Endothelial cell of umbilical vein (primary cell): Measurements from ENCODE around the gene PROCA1. TPM values are rescaled to one million over a fixed set of nuclear protein-coding genes. Genes with fewer than 3 reads are reported as not detected.

Experiments used
- BruUV-seq: library from RNA; stranded (reverse); fragments of 400-500 nt; replicated peaks from 2 replicates; lab custom pipeline; 2021; lab: Mats Ljungman, UMichigan
- CTCF ChIA-PET: fragments of 300-600, 350-600 bp; sonication (Branson Sonifier 250); formaldehyde crosslinking; loops from one replicate; lab custom pipeline; 2021; ENCODE audit warnings: antibody characterized with exemption, inconsistent platforms; lab: Charles Lee
- POLR2A ChIA-PET: fragments of 300-600, 350-600 bp; sonication (Branson Sonifier 250); formaldehyde crosslinking; loops from one replicate; lab custom pipeline; 2021; ENCODE audit warnings: antibody characterized with exemption, inconsistent platforms; lab: Charles Lee
- DNase-seq: peaks from one replicate; pipeline ENCODE4 v3.0.0-alpha.2; 2011; ENCODE audit warnings: low read depth, low spot score
- FAIRE-seq: peaks from 2 replicates; lab custom pipeline; 2011; peaks lifted over from hg19 to GRCh38; lab: Jason Lieb, UNC
- H2AFZ ChIP-seq: 2 replicates; pipeline ENCODE4 v1.6.0; 2012; ENCODE audit warnings: low read depth, low read length, control low read depth, inconsistent platforms
- H3K27ac ChIP-seq: 2 replicates; pipeline ENCODE4 v1.5.1; 2011; ENCODE audit warnings: low read depth, mild to moderate bottlenecking, control low read depth, low read length, moderate library complexity; ENCODE audit not compliant: insufficient read depth
- H3K27me3 ChIP-seq, 2 experiments: 2 replicates each; pipeline versions ENCODE4 v1.6.0 to v1.6.1; 2011; ENCODE audit warnings: low read length in 2 of 2, mixed read lengths in 1 of 2; ENCODE audit not compliant: control insufficient read depth in 2 of 2, insufficient read depth in 2 of 2
- H3K36me3 ChIP-seq, 2 experiments: 2 replicates in 1 of 2; 3 replicates in 1 of 2; pipeline ENCODE4 v1.5.1; 2011; ENCODE audit warnings: low read length in 2 of 2, mild to moderate bottlenecking in 1 of 2, moderate library complexity in 1 of 2; ENCODE audit not compliant: control insufficient read depth in 2 of 2, insufficient read depth in 2 of 2; ENCODE audit errors: extremely low read depth in 1 of 2
- H3K4me1 ChIP-seq: 3 replicates; pipeline ENCODE4 v1.5.1; 2011; ENCODE audit warnings: mild to moderate bottlenecking, low read length; ENCODE audit not compliant: control insufficient read depth, insufficient read depth; ENCODE audit errors: extremely low read depth
- H3K4me2 ChIP-seq: 2 replicates; pipeline ENCODE4 v1.6.1; 2011; ENCODE audit warnings: low read length, control low read depth, mixed read lengths; ENCODE audit not compliant: insufficient read depth
- H3K4me3 ChIP-seq, 3 experiments: fragments of 200-600 bp in 1 of 3; sonication (generic), shearing (Covaris generic) in 1 of 3; replicated peaks in 1 of 3; 2 replicates each; pipeline ENCODE4 v1.5.1; 2011 to 2016; ENCODE audit warnings: control low read depth in 3 of 3, low read length in 3 of 3, mild to moderate bottlenecking in 2 of 3, inconsistent platforms in 1 of 3, low read depth in 1 of 3, moderate library complexity in 1 of 3; ENCODE audit not compliant: insufficient read depth in 1 of 3
- H3K79me2 ChIP-seq: 2 replicates; pipeline ENCODE4 v1.6.0; 2012; ENCODE audit warnings: low read length, inconsistent platforms; ENCODE audit not compliant: control insufficient read depth, insufficient read depth
- H3K9ac ChIP-seq: replicated peaks from 2 replicates; pipeline ENCODE3; 2011; ENCODE audit warnings: low read length, control low read depth; ENCODE audit not compliant: insufficient read depth; ENCODE audit errors: extremely low read depth
- H3K9me1 ChIP-seq: replicated peaks from 3 replicates; pipeline ENCODE4 v1.6.0; 2011; ENCODE audit warnings: mild to moderate bottlenecking, low read length; ENCODE audit not compliant: control insufficient read depth, insufficient read depth; ENCODE audit errors: extremely low read depth
- H3K9me3 ChIP-seq: replicated peaks from 2 replicates; pipeline ENCODE4 v1.5.1; 2012; ENCODE audit warnings: low read length, inconsistent platforms; ENCODE audit not compliant: control insufficient read depth, insufficient read depth
- H4K20me1 ChIP-seq: replicated peaks from 2 replicates; pipeline ENCODE3; 2011; ENCODE audit warnings: mild to moderate bottlenecking, low read length; ENCODE audit not compliant: control insufficient read depth, insufficient read depth; ENCODE audit errors: extremely low read depth
- EZH2 ChIP-seq: IDR thresholded peaks from 2 replicates; pipeline ENCODE4 v1.6.1; 2012; ENCODE audit warnings: borderline replicate concordance, low read depth, mild to moderate bottlenecking, moderate library complexity, low read length, inconsistent platforms; ENCODE audit not compliant: severe bottlenecking
- FOS ChIP-seq: IDR thresholded peaks from 2 replicates; pipeline ENCODE4 v1.6.1; 2011; ENCODE audit warnings: mild to moderate bottlenecking, low read length, moderate library complexity, borderline replicate concordance; ENCODE audit not compliant: insufficient read depth
- GATA2 ChIP-seq: IDR thresholded peaks from 2 replicates; pipeline ENCODE4 v1.7.0; 2011; ENCODE audit warnings: low read depth, mild to moderate bottlenecking, moderate library complexity, mixed read lengths, low read length; ENCODE audit not compliant: insufficient read length, insufficient read depth
- JUN ChIP-seq: IDR thresholded peaks from 2 replicates; pipeline ENCODE4 v1.6.1; 2011; ENCODE audit warnings: borderline replicate concordance, low read depth; ENCODE audit not compliant: insufficient read length, insufficient read depth
- MYC ChIP-seq: IDR thresholded peaks from one replicate; pipeline ENCODE4 v1.6.1; 2011; ENCODE audit warnings: mild to moderate bottlenecking, low read depth, low read length
- POLR2A ChIP-seq: IDR thresholded peaks from 2 replicates; pipeline ENCODE4 v1.6.1; 2012; ENCODE audit warnings: low read depth, mild to moderate bottlenecking, control low read depth, low read length
- POLR2AphosphoS5 ChIP-seq: IDR thresholded peaks from 2 replicates; pipeline ENCODE4 v1.6.1; 2012; ENCODE audit warnings: low read depth, mild to moderate bottlenecking, control low read depth, low read length, moderate library complexity; ENCODE audit not compliant: insufficient read depth
- dilution Hi-C: fragments of 300-500 bp; cut with MboI; formaldehyde crosslinking; loops from one replicate; pipeline ENCODE4 v1.15.0; 2019; ENCODE audit warnings: low sequenced_read_pairs; ENCODE audit not compliant: extremely low pct_ligation_motif_present
- intact Hi-C: fragments of 100-400 bp; cut with micrococcal nuclease; formaldehyde crosslinking; loops from one replicate; pipeline ENCODE4 v1.10.0; 2022
- polyA plus RNA-seq, 4 experiments: library from polyadenylated mRNA; depleted of rRNA in 3 of 4; stranded (reverse) in 3 of 4; unstranded in 1 of 4; fragments of >200 nt; gene quantifications; 2 replicates each; pipeline versions ENCODE4 v1.2.1 to v1.2.3, GENCODE V29; 2011 to 2012; ENCODE audit warnings: missing spikeins in 1 of 4
- total RNA-seq: library from RNA; stranded (reverse); gene quantifications from 2 replicates; pipeline ENCODE4 v1.2.3, GENCODE V29; 2021
- TF ChIP-seq, protein P1 (sequence below): IDR thresholded peaks from 2 replicates; pipeline ENCODE4 v1.6.1; 2011; ENCODE audit not compliant: insufficient read depth, insufficient read length
- TF ChIP-seq, protein P2 (sequence below), 2 donors: IDR thresholded peaks; 1 replicate in 1 of 2; 2 replicates in 1 of 2; pipeline ENCODE4 v1.5.1; 2011; ENCODE audit warnings: low read length in 2 of 2, mild to moderate bottlenecking in 2 of 2, moderate library complexity in 2 of 2, control low read depth in 1 of 2, inconsistent platforms in 1 of 2, low read depth in 1 of 2; ENCODE audit not compliant: insufficient read depth in 1 of 2; ENCODE audit errors: extremely low read depth in 1 of 2

Gene PROCA1
- total and polyA plus RNA-seq, 2 donors (not counting 3 experiments of a cell fraction or from before 2014, with no cell fraction given) = 2.0 to 2.1 TPM

DNA sequence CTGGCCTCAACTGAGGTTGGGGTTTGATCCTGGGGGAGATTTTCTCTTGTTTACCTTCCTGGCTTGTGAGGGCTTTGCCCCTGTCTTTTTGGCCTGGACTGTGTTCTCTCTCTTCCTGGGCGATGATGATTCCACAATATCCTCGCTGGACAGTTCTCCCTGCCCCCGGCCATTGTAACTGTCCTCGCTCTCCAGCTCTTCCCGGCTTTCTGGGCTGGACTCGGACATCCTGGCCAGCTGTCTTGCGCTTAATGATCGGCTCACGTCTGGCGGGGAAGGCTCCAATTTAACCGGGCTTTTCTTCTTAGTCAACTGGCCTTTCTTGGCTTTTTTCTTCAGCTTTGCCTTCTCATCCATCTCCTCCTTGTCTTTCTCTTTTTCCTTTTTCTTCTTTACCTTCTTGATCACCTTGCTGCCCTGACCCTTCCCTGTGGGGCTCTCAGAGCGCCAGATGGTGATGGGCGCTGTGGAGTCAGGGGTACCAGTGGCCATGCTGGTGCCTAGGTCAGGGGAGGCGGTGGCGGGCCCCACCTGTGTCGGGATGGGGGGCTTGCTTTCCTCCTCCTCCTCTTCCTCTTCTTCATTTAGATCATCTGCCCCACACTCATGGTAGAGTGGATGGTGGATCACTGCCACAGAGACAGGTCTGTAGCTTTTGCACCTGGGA, 8.0 kb downstream of the PROCA1 start:
- CTCF ChIA-PET = interaction anchor here (1.9 kb wide), 1 partner anchor 57 kb away, joined by 6 read pairs; no protein-coding TSS in a partner anchor
- dilution Hi-C loops = no loop called here

More for the DNA sequence above, 8.0 kb downstream of the PROCA1 start:
- Histone ChIP-seq H4K20me1 (no peaks in the 10 kb centered on the region), H3K4me1 (no peaks in the 10 kb centered on the region), H3K36me3 (peaks cover 15 to 54% of the 10 kb centered on the region in 2 experiments), H3K4me2 (no peak overlapping the region), H3K79me2 (no peaks in the 10 kb centered on the region), H2AFZ (no peak overlapping the region), H3K9ac (no peak overlapping the region), H3K27ac (no peak overlapping the region), H3K9me1 (no peaks in the 10 kb centered on the region), H3K9me3 (no peaks in the 10 kb centered on the region), H3K27me3 (no peaks in the 10 kb centered on the region), H3K4me3 (no peak overlapping the region)
- POLR2A ChIA-PET = no interaction called here
- intact Hi-C loops = no loop called here
- BruUV-seq = no TSS peak
- FAIRE-seq (no peak), DNase-seq (no peak)
- TF ChIP-seq POLR2AphosphoS5 = no peak
- TF ChIP-seq POLR2A = no peak
- TF ChIP-seq, protein P1, sequence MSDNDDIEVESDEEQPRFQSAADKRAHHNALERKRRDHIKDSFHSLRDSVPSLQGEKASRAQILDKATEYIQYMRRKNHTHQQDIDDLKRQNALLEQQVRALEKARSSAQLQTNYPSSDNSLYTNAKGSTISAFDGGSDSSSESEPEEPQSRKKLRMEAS = no peak
- TF ChIP-seq, protein P2, sequence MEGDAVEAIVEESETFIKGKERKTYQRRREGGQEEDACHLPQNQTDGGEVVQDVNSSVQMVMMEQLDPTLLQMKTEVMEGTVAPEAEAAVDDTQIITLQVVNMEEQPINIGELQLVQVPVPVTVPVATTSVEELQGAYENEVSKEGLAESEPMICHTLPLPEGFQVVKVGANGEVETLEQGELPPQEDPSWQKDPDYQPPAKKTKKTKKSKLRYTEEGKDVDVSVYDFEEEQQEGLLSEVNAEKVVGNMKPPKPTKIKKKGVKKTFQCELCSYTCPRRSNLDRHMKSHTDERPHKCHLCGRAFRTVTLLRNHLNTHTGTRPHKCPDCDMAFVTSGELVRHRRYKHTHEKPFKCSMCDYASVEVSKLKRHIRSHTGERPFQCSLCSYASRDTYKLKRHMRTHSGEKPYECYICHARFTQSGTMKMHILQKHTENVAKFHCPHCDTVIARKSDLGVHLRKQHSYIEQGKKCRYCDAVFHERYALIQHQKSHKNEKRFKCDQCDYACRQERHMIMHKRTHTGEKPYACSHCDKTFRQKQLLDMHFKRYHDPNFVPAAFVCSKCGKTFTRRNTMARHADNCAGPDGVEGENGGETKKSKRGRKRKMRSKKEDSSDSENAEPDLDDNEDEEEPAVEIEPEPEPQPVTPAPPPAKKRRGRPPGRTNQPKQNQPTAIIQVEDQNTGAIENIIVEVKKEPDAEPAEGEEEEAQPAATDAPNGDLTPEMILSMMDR (IDR thresholded peaks at IDR 0.05; ENCODE audit: extremely low read depth in 1 of 2, insufficient read depth in 1 of 2, low read depth in 1 of 2, low read length in 2 of 2) = no peak
- TF ChIP-seq FOS = no peak
- TF ChIP-seq EZH2 = no peak
- TF ChIP-seq GATA2 = no peak
- TF ChIP-seq MYC = no peak
- TF ChIP-seq JUN = no peak
